SK-N-SH (cell line): ENCODE results near the gene SMPD3. TPM values are rescaled to one million over a fixed set of nuclear protein-coding genes. Genes with fewer than 3 reads are reported as not detected.
A peak's percentile ranks its signal among the peaks of the same experiment; 100 is the strongest.

ENCODE experiments used
- CTCF ChIA-PET: fragments of 300-600, 350-600 bp; formaldehyde crosslinking; extraction: SDS; loops from one replicate; lab custom pipeline; 2021; lab: Yijun Ruan, JAX
- POLR2A ChIA-PET: fragments of 350-600 bp; sonication (Branson Sonifier 250); formaldehyde crosslinking; extraction: SDS; loops from one replicate; lab custom pipeline; 2020; ENCODE audit warnings: antibody characterized with exemption, inconsistent platforms; lab: Yijun Ruan, JAX
- DNase-seq: peaks from one replicate; pipeline ENCODE4 v3.0.0; 2012
- H2AFZ ChIP-seq: fragments of 200-600 bp; sonication (generic); 2 replicates; pipeline ENCODE4 v1.8.1; 2016; ENCODE audit warnings: antibody characterized with exemption, mild to moderate bottlenecking, low read depth
- H3F3A ChIP-seq: fragments of 200-600 bp; sonication (generic); replicated peaks from 2 replicates; pipeline ENCODE3; 2016; ENCODE audit warnings: antibody characterized with exemption, mild to moderate bottlenecking; ENCODE audit not compliant: insufficient read depth
- H3K27ac ChIP-seq, 2 experiments: fragments of 200-500 bp in 1 of 2; fragments of 200-600 bp in 1 of 2; sonication (Bioruptor generic) in 1 of 2; sonication (generic), shearing (Covaris generic) in 1 of 2; 2 replicates each; pipeline versions ENCODE4 v1.5.1 to v1.6.1; 2014 to 2016; ENCODE audit warnings: low read depth in 2 of 2, inconsistent platforms in 1 of 2, low read length in 1 of 2, mild to moderate bottlenecking in 1 of 2, mixed read lengths in 1 of 2
- H3K27me3 ChIP-seq: fragments of 200-600 bp; sonication (generic), shearing (Covaris generic); 2 replicates; pipeline ENCODE4 v1.6.1; 2016; ENCODE audit warnings: mixed run types; ENCODE audit not compliant: insufficient read depth
- H3K36me3 ChIP-seq, 2 experiments: fragments of 200-500 bp in 1 of 2; fragments of 200-600 bp in 1 of 2; sonication (Bioruptor generic) in 1 of 2; sonication (generic) in 1 of 2; replicated peaks in 1 of 2; 2 replicates each; pipeline versions ENCODE3 to v1.5.1; 2014 to 2016; ENCODE audit warnings: low read length in 1 of 2, mild to moderate bottlenecking in 1 of 2; ENCODE audit not compliant: insufficient read depth in 2 of 2, control insufficient read depth in 1 of 2
- H3K4me1 ChIP-seq, 2 experiments: fragments of 200-500 bp in 1 of 2; fragments of 200-600 bp in 1 of 2; sonication (Bioruptor generic) in 1 of 2; sonication (generic), shearing (Covaris generic) in 1 of 2; 2 replicates each; pipeline versions ENCODE4 v1.5.1 to v1.6.1; 2014 to 2016; ENCODE audit warnings: low read depth in 1 of 2, low read length in 1 of 2, mixed run types in 1 of 2; ENCODE audit not compliant: insufficient read depth in 2 of 2, control insufficient read depth in 1 of 2
- H3K4me2 ChIP-seq: fragments of 200-600 bp; sonication (generic), shearing (Covaris generic); 2 replicates; pipeline ENCODE4 v1.6.1; 2017; ENCODE audit warnings: mixed run types
- H3K4me3 ChIP-seq, 2 experiments: fragments of 200-500 bp in 1 of 2; fragments of 200-600 bp in 1 of 2; sonication (Bioruptor generic) in 1 of 2; sonication (generic), shearing (Covaris generic) in 1 of 2; 2 replicates each; pipeline versions ENCODE4 v1.5.1 to v1.8.1; 2014 to 2016; ENCODE audit warnings: low read depth in 2 of 2, inconsistent platforms in 1 of 2, low read length in 1 of 2, mild to moderate bottlenecking in 1 of 2, mixed read lengths in 1 of 2, moderate library complexity in 1 of 2
- H3K79me2 ChIP-seq: fragments of 200-600 bp; sonication (generic); 2 replicates; pipeline ENCODE4 v1.8.1; 2017; ENCODE audit warnings: mild to moderate bottlenecking; ENCODE audit not compliant: insufficient read depth
- H3K9ac ChIP-seq: fragments of 200-600 bp; sonication (generic); 2 replicates; pipeline ENCODE4 v1.6.1; 2017; ENCODE audit warnings: mixed run types
- H3K9me2 ChIP-seq: fragments of 200-600 bp; sonication (generic); 2 replicates; pipeline ENCODE4 v1.6.1; 2017; ENCODE audit warnings: mixed run types
- H3K9me3 ChIP-seq: fragments of 200-600 bp; sonication (generic); 2 replicates; pipeline ENCODE4 v1.6.1; 2017; ENCODE audit warnings: mixed run types, mild to moderate bottlenecking, moderate library complexity
- H4K20me1 ChIP-seq: fragments of 200-600 bp; sonication (generic); 2 replicates; pipeline ENCODE4 v1.6.1; 2017; ENCODE audit warnings: mild to moderate bottlenecking, mixed run types; ENCODE audit not compliant: insufficient read depth
- CHD2 ChIP-seq: fragments of 150-350 bp; IDR thresholded peaks from 2 replicates; pipeline ENCODE4 v1.6.1; 2018; ENCODE audit warnings: low read length; ENCODE audit not compliant: partially characterized antibody
- FOSL2 ChIP-seq: IDR thresholded peaks from 2 replicates; pipeline ENCODE4 v1.4.0; 2012; ENCODE audit warnings: low read depth, mild to moderate bottlenecking, moderate library complexity, borderline replicate concordance
- GABPA ChIP-seq: IDR thresholded peaks from 2 replicates; pipeline ENCODE4 v1.4.0; 2012; ENCODE audit warnings: low read depth, mild to moderate bottlenecking
- GATA2 ChIP-seq: sonication (generic); formaldehyde crosslinking; IDR thresholded peaks from 2 replicates; pipeline ENCODE4 v1.5.0; 2020; ENCODE audit warnings: mild to moderate bottlenecking, missing genetic modification reagents
- JUND ChIP-seq: IDR thresholded peaks from 2 replicates; pipeline ENCODE4 v1.4.0; 2012
- MXI1 ChIP-seq: IDR thresholded peaks from 2 replicates; pipeline ENCODE4 v1.6.1; 2012; ENCODE audit warnings: mild to moderate bottlenecking, low read depth, low read length, improper control_type of control experiment
- POLR2AphosphoS5 ChIP-seq: IDR thresholded peaks from 2 replicates; pipeline ENCODE4 v1.6.1; 2012; ENCODE audit warnings: low read depth, low read length
- RCOR1 ChIP-seq: fragments of 150-350 bp; IDR thresholded peaks from 2 replicates; pipeline ENCODE4 v1.6.1; 2017; ENCODE audit warnings: antibody characterized with exemption, low read length
- RFX5 ChIP-seq: IDR thresholded peaks from 2 replicates; pipeline ENCODE4 v1.6.1; 2012; ENCODE audit warnings: mild to moderate bottlenecking, improper control_type of control experiment, low read length
- RXRA ChIP-seq: IDR thresholded peaks from 2 replicates; pipeline ENCODE4 v1.4.0; 2012; ENCODE audit warnings: low read depth, mild to moderate bottlenecking, borderline replicate concordance
- SMC3 ChIP-seq: IDR thresholded peaks from 2 replicates; pipeline ENCODE4 v1.6.1; 2012; ENCODE audit warnings: low read depth, low read length, improper control_type of control experiment
- TAF1 ChIP-seq: IDR thresholded peaks from 2 replicates; pipeline ENCODE4 v1.6.1; 2012; ENCODE audit warnings: low read depth, mild to moderate bottlenecking, low read length, moderate library complexity, borderline replicate concordance
- TCF12 ChIP-seq: IDR thresholded peaks from 2 replicates; pipeline ENCODE4 v1.4.0; 2012
- WGBS: methylation state at CpG from one replicate; pipeline ENCODE4 v1.1.6; 2017; ENCODE audit warnings: low lambda C conversion rate; 5-methylcytosine and 5-hydroxymethylcytosine counted together
- polyA plus RNA-seq, 3 experiments: library from polyadenylated mRNA; depleted of rRNA; stranded (reverse); fragments of >200 nt; gene quantifications; 2 replicates each; pipeline ENCODE4 v1.2.3, GENCODE V29; 2012
- TF ChIP-seq, protein P1 (sequence below): fragments of 200-600 bp; sonication (generic); IDR thresholded peaks from 2 replicates; pipeline ENCODE4 v1.6.1; 2017; ENCODE audit warnings: antibody characterized with exemption, mild to moderate bottlenecking, moderate library complexity
- TF ChIP-seq, protein P2 (sequence below): IDR thresholded peaks from 2 replicates; pipeline ENCODE4 v1.4.0; 2012; ENCODE audit warnings: low read depth, borderline replicate concordance
- TF ChIP-seq, protein P3 (sequence below): IDR thresholded peaks from 2 replicates; pipeline ENCODE4; 2012
- TF ChIP-seq, protein P4 (sequence below): IDR thresholded peaks from 2 replicates; pipeline ENCODE4 v1.6.1; 2012; ENCODE audit warnings: mild to moderate bottlenecking, low read depth, low read length, moderate library complexity

SMPD3 gene
- polyA plus RNA-seq, 1 of the 3 experiments (the other 2 are of a cell fraction) = 0.38 TPM

DNA sequence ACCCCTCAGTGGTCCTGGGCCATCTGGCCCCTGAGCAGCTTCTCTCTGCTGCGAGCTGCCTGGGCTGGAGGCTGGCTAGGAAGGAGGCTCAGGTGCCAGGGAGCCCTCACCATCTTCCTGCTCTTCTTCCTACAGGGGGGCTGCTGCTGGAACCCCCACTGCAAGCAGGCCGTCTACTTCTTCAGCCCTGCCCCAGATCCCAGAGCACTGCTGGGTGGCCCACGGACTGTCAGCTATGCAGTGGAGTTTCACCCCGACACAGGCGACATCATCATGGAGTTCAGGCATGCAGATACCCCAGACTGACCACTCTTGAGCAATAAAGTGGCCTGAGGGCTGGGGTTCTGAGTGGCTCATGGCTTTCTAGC, 91.4 kb downstream of the SMPD3 start:
- WGBS = 100% methylated on average over 1 of the region's 5 CpGs
- Histone ChIP-seq H4K20me1 (no peaks in the 10 kb centered on the region), H3K4me1 (peaks cover 0 to 10% of the 10 kb centered on the region in 2 experiments; a peak in 1 of 4 replicates), H3K4me3 (no peak overlapping the region), H3K9me3 (no peaks in the 10 kb centered on the region), H3K27ac (no peak overlapping the region), H3K4me2 (no peak overlapping the region), H3K9me2 (no peaks in the 10 kb centered on the region), H2AFZ (no peak overlapping the region), H3K79me2 (no peaks in the 10 kb centered on the region), H3K27me3 (no peaks in the 10 kb centered on the region), H3K36me3 (peaks cover 5 to 42% of the 10 kb centered on the region in 2 experiments), H3K9ac (no peak overlapping the region), H3F3A (no peaks in the 10 kb centered on the region)
- ChIA-PET CTCF (interaction anchor here (1.4 to 2.6 kb wide), 5 partner anchors 25 to 164 kb away, joined by 3 to 11 read pairs (median 6); no protein-coding TSS in a partner anchor), POLR2A (no interaction called here)
- peak; percentile 34 for DNase-seq
- TF ChIP-seq JUND = no peak
- TF ChIP-seq FOSL2 = no peak
- no peak for TF ChIP-seq GATA2 (CRISPR knock-in tag)
- TF ChIP-seq MXI1 = no peak

DNA sequence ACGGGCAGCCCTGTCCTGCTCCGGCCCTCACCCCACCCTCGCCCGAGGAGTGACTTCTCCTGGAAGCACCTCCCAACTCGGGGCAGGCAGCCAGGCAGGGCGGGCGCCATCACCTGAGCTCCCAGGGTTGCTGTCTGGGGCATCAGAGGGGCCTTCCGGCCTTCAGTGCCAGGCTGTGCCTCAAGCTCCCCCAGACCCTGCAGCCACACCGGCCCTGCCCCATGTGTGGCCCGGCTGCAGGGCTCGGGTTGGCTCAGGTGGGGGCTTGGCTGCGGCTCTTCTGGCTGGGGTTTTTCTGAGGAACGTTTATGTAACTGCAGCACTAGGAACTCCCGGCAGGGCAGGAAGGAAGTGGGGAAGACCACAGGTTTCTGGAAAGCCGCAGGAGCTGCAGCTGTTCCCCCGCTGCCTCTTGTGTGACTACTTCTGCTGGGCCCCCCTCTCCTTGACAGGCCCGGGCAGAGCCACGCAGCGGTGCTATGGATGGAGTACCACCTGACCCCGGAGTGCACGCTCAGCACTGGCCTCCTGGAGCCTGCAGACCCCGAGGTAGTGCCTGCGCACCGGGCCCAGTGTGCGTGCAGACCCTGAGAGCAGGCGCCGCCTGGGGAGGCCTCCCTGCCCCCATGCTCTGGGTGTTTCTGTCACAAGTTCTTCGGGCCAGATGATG, 91.9 kb downstream of the SMPD3 start:
- H3K4me2 ChIP-seq = no peak overlapping the region
- no peaks in the 10 kb centered on the region for H3K27me3 ChIP-seq
- peaks cover 0 to 4% of the 10 kb centered on the region in 2 experiments; a peak in 1 of 4 replicates for H3K4me1 ChIP-seq
- no peak for TF ChIP-seq RXRA
- no peak for TF ChIP-seq CHD2
- TF ChIP-seq MXI1 = no peak
- no peak for TF ChIP-seq POLR2AphosphoS5
- TF ChIP-seq RCOR1 = no peak
- no peak for TF ChIP-seq TAF1
- TF ChIP-seq, protein P1, sequence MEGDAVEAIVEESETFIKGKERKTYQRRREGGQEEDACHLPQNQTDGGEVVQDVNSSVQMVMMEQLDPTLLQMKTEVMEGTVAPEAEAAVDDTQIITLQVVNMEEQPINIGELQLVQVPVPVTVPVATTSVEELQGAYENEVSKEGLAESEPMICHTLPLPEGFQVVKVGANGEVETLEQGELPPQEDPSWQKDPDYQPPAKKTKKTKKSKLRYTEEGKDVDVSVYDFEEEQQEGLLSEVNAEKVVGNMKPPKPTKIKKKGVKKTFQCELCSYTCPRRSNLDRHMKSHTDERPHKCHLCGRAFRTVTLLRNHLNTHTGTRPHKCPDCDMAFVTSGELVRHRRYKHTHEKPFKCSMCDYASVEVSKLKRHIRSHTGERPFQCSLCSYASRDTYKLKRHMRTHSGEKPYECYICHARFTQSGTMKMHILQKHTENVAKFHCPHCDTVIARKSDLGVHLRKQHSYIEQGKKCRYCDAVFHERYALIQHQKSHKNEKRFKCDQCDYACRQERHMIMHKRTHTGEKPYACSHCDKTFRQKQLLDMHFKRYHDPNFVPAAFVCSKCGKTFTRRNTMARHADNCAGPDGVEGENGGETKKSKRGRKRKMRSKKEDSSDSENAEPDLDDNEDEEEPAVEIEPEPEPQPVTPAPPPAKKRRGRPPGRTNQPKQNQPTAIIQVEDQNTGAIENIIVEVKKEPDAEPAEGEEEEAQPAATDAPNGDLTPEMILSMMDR = no peak
- TF ChIP-seq GABPA = no peak
- TF ChIP-seq TCF12 = no peak
- TF ChIP-seq RFX5 = no peak
- TF ChIP-seq GATA2 (CRISPR knock-in tag) = no peak
- TF ChIP-seq, protein P2, sequence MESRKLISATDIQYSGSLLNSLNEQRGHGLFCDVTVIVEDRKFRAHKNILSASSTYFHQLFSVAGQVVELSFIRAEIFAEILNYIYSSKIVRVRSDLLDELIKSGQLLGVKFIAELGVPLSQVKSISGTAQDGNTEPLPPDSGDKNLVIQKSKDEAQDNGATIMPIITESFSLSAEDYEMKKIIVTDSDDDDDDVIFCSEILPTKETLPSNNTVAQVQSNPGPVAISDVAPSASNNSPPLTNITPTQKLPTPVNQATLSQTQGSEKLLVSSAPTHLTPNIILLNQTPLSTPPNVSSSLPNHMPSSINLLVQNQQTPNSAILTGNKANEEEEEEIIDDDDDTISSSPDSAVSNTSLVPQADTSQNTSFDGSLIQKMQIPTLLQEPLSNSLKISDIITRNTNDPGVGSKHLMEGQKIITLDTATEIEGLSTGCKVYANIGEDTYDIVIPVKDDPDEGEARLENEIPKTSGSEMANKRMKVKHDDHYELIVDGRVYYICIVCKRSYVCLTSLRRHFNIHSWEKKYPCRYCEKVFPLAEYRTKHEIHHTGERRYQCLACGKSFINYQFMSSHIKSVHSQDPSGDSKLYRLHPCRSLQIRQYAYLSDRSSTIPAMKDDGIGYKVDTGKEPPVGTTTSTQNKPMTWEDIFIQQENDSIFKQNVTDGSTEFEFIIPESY = no peak
- TF ChIP-seq, protein P3, sequence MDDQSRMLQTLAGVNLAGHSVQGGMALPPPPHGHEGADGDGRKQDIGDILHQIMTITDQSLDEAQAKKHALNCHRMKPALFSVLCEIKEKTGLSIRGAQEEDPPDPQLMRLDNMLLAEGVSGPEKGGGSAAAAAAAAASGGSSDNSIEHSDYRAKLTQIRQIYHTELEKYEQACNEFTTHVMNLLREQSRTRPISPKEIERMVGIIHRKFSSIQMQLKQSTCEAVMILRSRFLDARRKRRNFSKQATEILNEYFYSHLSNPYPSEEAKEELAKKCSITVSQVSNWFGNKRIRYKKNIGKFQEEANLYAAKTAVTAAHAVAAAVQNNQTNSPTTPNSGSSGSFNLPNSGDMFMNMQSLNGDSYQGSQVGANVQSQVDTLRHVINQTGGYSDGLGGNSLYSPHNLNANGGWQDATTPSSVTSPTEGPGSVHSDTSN = no peak
- TF ChIP-seq, protein P4, sequence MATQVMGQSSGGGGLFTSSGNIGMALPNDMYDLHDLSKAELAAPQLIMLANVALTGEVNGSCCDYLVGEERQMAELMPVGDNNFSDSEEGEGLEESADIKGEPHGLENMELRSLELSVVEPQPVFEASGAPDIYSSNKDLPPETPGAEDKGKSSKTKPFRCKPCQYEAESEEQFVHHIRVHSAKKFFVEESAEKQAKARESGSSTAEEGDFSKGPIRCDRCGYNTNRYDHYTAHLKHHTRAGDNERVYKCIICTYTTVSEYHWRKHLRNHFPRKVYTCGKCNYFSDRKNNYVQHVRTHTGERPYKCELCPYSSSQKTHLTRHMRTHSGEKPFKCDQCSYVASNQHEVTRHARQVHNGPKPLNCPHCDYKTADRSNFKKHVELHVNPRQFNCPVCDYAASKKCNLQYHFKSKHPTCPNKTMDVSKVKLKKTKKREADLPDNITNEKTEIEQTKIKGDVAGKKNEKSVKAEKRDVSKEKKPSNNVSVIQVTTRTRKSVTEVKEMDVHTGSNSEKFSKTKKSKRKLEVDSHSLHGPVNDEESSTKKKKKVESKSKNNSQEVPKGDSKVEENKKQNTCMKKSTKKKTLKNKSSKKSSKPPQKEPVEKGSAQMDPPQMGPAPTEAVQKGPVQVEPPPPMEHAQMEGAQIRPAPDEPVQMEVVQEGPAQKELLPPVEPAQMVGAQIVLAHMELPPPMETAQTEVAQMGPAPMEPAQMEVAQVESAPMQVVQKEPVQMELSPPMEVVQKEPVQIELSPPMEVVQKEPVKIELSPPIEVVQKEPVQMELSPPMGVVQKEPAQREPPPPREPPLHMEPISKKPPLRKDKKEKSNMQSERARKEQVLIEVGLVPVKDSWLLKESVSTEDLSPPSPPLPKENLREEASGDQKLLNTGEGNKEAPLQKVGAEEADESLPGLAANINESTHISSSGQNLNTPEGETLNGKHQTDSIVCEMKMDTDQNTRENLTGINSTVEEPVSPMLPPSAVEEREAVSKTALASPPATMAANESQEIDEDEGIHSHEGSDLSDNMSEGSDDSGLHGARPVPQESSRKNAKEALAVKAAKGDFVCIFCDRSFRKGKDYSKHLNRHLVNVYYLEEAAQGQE = no peak
- no peak for TF ChIP-seq SMC3
- ChIA-PET POLR2A (no interaction called here), CTCF (interaction anchor here (0.9 to 2.6 kb wide), 11 partner anchors 8 to 164 kb away, joined by 3 to 11 read pairs (median 4); no protein-coding TSS in a partner anchor)
- no peaks in the 10 kb centered on the region for H3F3A ChIP-seq
- no peaks in the 10 kb centered on the region for H3K79me2 ChIP-seq
- H4K20me1 ChIP-seq = no peaks in the 10 kb centered on the region
- H3K9me3 ChIP-seq = no peaks in the 10 kb centered on the region
- H3K9ac ChIP-seq = no peak overlapping the region
- no peak overlapping the region for H3K27ac ChIP-seq
- WGBS = 94% methylated on average over 5 of the region's 28 CpGs
- no peak overlapping the region for H3K4me3 ChIP-seq
- no peak overlapping the region for H2AFZ ChIP-seq
- peaks cover 5 to 47% of the 10 kb centered on the region in 2 experiments for H3K36me3 ChIP-seq
- DNase-seq = peak; percentile 25
- no peaks in the 10 kb centered on the region for H3K9me2 ChIP-seq
